Measurements from ENCODE around the gene VPS25.

DNA sequence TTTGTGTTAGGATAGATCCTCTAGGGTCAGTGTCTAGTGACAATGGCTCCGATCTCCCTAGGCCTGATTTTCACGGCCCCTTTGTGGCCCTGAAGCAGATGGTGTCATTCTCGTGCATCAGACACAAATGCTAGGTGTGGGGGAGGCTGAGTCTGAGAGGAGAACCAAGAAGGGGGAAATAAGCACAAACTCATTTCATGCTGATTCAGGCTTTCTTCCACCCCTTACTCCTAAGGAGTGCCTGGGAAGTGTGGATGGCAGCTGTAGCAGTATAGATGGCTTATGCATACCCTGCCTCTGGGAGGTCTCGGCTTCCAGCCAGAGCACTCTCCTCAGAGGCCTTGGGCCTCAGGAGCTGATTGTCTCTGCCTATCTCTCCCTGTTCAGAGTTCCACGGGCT lies 5.3 kb downstream of the VPS25 start:
- TF ChIP-seq POU2F2 (IDR thresholded peaks at IDR 0.05; ENCODE audit: low read depth, low read length) (no peak), POLR2A (IDR thresholded peaks at IDR 0.05; ENCODE audit: low read depth, low read length) (no peak), POLR2AphosphoS5 (IDR thresholded peaks at IDR 0.05; ENCODE audit: low read depth, low read length) (no peak), TAF1 (IDR thresholded peaks at IDR 0.05; ENCODE audit: low read depth, low read length) (no peak)

Data from GM12891 (cell line).